Measurements from ENCODE around the gene SLC34A1. TPM values are rescaled to one million over a fixed set of nuclear protein-coding genes. Genes with fewer than 3 reads are reported as not detected.

Gene SLC34A1
- total and polyA plus RNA-seq, 11 donors, result not detected

DNA sequence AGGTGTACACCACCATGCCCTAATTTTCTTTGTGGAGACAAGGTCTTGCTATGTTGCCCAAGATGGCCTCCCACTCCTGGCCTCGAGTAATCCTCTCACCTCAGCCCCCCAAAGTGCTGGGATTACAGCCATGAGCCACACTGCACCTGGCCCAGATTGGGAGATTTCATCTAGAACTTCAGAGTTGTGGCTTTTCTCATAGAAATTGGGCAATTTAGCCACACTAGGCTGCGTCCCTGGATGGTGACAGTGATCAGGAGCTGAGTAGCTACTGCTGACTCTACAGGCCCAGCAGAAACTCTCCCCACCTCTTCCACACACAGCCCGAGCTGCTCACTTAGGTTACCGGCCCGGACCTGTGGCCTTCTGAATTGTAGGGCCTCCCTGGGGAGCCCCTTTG, 8.5 kb downstream of the SLC34A1 start:
- 85 to 93% (median 89%) methylated on average over 5 of the region's 5 CpGs for WGBS, 4 donors
- TF ChIP-seq, protein P1, sequence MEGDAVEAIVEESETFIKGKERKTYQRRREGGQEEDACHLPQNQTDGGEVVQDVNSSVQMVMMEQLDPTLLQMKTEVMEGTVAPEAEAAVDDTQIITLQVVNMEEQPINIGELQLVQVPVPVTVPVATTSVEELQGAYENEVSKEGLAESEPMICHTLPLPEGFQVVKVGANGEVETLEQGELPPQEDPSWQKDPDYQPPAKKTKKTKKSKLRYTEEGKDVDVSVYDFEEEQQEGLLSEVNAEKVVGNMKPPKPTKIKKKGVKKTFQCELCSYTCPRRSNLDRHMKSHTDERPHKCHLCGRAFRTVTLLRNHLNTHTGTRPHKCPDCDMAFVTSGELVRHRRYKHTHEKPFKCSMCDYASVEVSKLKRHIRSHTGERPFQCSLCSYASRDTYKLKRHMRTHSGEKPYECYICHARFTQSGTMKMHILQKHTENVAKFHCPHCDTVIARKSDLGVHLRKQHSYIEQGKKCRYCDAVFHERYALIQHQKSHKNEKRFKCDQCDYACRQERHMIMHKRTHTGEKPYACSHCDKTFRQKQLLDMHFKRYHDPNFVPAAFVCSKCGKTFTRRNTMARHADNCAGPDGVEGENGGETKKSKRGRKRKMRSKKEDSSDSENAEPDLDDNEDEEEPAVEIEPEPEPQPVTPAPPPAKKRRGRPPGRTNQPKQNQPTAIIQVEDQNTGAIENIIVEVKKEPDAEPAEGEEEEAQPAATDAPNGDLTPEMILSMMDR (IDR thresholded peaks at IDR 0.05), result no peak
- no peak for TF ChIP-seq POLR2A (IDR thresholded peaks at IDR 0.05)
- intact Hi-C loops (cut with DNase I), result loop anchor here in 3 of 10 donors (1.0 to 5.0 kb wide), 3 partner anchors 75 to 109 kb away; partner anchors contain the start of gene PDLIM7 (in 1 of the 3)
- no peaks in the 10 kb centered on the region for H3K36me3 ChIP-seq
- H3K9me3 ChIP-seq, result no peaks in the 10 kb centered on the region
- no peak for ATAC-seq
- no peak overlapping the region for H3K27ac ChIP-seq
- no peak for DNase-seq
- peaks cover 0 to 25% (median 0%) of the 10 kb centered on the region in 12 donors for H3K4me1 ChIP-seq
- H3K27me3 ChIP-seq, result peaks cover 0 to 31% (median 4%) of the 10 kb centered on the region in 9 donors
- no peak overlapping the region for H3K4me3 ChIP-seq

DNA sequence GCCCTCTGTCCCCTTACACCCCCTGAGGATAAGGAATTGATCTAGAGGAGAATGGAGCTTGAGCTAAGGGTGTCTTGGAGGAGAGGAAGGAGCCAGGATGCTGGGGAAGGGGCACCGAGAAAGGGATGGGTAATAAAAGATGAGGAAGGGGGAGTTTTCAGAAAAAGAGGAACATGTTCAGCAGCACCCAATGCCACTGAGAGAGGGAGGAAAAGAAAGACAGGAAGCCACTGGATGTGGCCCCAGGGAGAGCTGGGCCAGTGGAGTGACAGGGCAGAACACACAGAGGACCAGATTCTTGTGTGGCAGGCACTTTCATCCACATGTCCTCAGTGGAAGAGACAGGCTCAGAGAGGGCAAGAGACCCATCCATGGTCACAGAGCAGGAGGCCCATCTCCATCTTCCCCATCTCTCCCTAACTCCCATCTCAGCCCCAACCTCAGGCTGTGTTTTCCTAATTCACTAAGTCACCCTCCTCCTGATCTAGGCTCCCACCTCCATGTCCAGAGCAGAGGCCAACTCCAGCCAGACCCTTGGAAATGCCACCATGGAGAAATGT, 9.1 kb downstream of the SLC34A1 start:
- H3K9me3 ChIP-seq, result no peaks in the 10 kb centered on the region
- DNase-seq (no peak), ATAC-seq (no peak)
- peaks cover 0 to 31% (median 9%) of the 10 kb centered on the region in 9 donors for H3K27me3 ChIP-seq
- intact Hi-C loops (cut with DNase I), result loop anchor here in 2 of 10 donors (5.0 kb wide), 2 partner anchors 76 to 104 kb away; partner anchors contain the start of gene PDLIM7 (in 1 of the 2)
- H3K27ac ChIP-seq, result no peak overlapping the region
- H3K36me3 ChIP-seq, result no peaks in the 10 kb centered on the region
- H3K4me3 ChIP-seq, result no peak overlapping the region
- peaks cover 0 to 25% (median 0%) of the 10 kb centered on the region in 12 donors for H3K4me1 ChIP-seq
- 67 to 79% (median 74%) methylated on average over 1 of the region's 1 CpG for WGBS, 4 donors
- TF ChIP-seq POLR2A (IDR thresholded peaks at IDR 0.05), result no peak
- TF ChIP-seq, protein P1 (IDR thresholded peaks at IDR 0.05), result no peak

DNA sequence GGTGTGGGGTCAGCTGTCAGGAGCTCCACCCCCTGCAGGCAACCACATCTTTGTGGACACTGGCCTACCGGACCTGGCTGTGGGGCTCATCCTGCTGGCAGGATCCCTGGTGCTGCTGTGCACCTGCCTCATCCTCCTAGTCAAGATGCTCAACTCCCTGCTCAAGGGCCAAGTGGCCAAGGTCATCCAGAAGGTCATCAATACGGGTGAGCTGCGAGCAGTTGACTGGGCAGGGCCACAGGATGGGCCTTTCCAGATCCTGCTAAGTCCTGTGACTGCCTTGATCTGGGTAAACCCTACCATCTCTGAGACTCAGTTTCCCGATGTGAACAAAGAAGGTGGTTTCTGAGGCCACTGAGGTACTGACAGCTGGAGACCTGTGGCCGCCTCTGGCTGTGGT, 9.8 kb downstream of the SLC34A1 start:
- no peak for DNase-seq
- intact Hi-C loops (cut with DNase I), result loop anchor here in 2 of 10 donors (5.0 kb wide), 2 partner anchors 77 to 103 kb away; partner anchors contain the start of gene PDLIM7 (in 1 of the 2)
- Histone ChIP-seq H3K36me3 (no peaks in the 10 kb centered on the region), H3K4me3 (no peak overlapping the region), H3K4me1 (peaks cover 0 to 20% (median 0%) of the 10 kb centered on the region in 12 donors), H3K9me3 (no peaks in the 10 kb centered on the region), H3K27ac (no peak overlapping the region), H3K27me3 (peaks cover 0 to 35% (median 14%) of the 10 kb centered on the region in 9 donors)
- WGBS, 4 donors, result 60 to 79% (median 70%) methylated on average over 2 to 5 of the region's 5 CpGs
- TF ChIP-seq, protein P1 (IDR thresholded peaks at IDR 0.05), result no peak
- no peak for TF ChIP-seq POLR2A (IDR thresholded peaks at IDR 0.05)
- ATAC-seq, result no peak

DNA sequence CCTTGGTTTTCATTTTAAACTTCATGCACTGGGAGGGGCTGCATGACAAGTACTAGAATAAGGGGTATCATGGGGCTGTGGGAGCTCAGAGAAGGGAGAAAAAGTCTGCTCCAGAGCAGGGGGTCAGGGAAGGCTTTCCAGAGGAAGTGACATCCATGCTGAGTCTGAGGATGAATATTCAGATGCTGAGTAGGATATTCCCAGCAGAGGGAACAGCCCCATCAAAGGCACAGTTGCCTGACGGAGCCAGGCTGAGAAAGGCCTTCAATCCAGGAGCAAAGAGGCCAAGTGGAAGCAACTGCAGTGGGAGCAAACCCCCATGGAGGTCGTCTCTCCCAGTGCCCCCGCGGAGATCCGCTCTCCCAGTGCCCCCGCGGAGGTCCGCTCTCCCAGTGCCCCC, 11.8 kb downstream of the SLC34A1 start:
- DNase-seq (no peak), ATAC-seq (no peak)
- Histone ChIP-seq H3K36me3 (no peaks in the 10 kb centered on the region), H3K4me3 (no peak overlapping the region), H3K27me3 (peaks cover 19 to 48% (median 32%) of the 10 kb centered on the region in 9 donors), H3K4me1 (peaks cover 0 to 11% (median 8%) of the 10 kb centered on the region in 12 donors), H3K9me3 (no peaks in the 10 kb centered on the region), H3K27ac (no peak overlapping the region)
- 35 to 55% (median 49%) methylated on average over 2 to 8 of the region's 8 CpGs for WGBS, 4 donors
- no peak for TF ChIP-seq POLR2A (IDR thresholded peaks at IDR 0.05)
- TF ChIP-seq, protein P1 (IDR thresholded peaks at IDR 0.05), result no peak
- intact Hi-C loops (cut with DNase I), result no loop called here
